ENCODE data around the gene TCF15. TPM values are rescaled to one million over a fixed set of nuclear protein-coding genes. Genes with fewer than 3 reads are reported as not detected.
"Not testable (repeated sequence)": the region's sequence is repeated elsewhere in the genome, so short reads cannot be mapped to it uniquely, and the experiment has no call there.

Gene TCF15
- total RNA-seq, 2 experiments from 2014 or later = 0.23 TPM; not detected in 1

DNA sequence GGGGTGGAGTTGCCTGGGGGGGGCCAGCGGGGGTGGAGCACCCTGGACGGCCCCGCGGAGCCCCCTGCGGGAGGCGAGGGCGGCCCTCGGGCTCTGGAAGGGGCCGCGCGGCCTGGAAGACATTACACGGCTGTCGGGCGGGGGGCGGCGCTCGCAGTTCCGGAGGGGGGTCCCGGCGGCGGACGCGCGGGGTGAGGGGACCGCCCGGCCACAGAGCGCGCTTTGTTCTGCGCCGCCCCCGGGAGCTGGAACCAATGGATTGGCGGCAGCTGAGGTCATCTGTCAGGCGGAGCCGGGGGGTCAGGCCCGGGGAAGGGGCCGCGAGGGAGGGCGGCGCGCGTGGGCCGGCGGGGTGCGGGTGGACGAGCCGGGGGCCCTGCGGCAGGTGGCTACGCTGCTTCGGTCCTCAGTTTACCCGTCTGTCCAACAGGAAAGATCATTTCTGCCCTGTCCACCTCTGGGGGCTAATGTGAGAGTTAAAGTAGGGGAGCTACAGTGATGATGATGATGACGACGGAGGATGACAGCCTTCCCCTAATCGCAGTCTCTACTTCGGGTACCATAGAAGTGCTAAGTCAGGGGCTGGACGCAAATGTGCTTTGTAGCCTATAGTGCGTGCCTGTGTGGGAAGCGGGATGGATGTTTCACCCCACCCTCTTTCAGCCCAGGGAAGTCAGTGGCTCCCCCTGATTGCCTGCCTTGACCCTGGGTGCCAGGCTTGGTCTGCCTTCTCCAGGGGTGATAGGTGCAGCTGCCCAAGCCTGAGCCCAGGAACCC, 32.5 kb upstream of the TCF15 start:
- H3K27ac Mint-ChIP-seq = no peak overlapping the region
- H3K9me3 Mint-ChIP-seq = no peaks in the 10 kb centered on the region
- CTCF ChIA-PET = interaction anchor here (1.4 kb wide), 1 partner anchor 80 kb away, joined by 3 read pairs; no protein-coding TSS in a partner anchor
- peaks cover 11% of the 10 kb centered on the region for H3K4me1 Mint-ChIP-seq (ENCODE audit: low read depth)
- intact Hi-C loops (cut with micrococcal nuclease) = no loop called here
- peaks cover 16% of the 10 kb centered on the region for H3K27me3 Mint-ChIP-seq
- peaks cover 4% of the 10 kb centered on the region for H3K36me3 Mint-ChIP-seq (ENCODE audit: low read depth)
- POLR2A ChIA-PET = no interaction called here
- TF ChIP-seq, protein P1, sequence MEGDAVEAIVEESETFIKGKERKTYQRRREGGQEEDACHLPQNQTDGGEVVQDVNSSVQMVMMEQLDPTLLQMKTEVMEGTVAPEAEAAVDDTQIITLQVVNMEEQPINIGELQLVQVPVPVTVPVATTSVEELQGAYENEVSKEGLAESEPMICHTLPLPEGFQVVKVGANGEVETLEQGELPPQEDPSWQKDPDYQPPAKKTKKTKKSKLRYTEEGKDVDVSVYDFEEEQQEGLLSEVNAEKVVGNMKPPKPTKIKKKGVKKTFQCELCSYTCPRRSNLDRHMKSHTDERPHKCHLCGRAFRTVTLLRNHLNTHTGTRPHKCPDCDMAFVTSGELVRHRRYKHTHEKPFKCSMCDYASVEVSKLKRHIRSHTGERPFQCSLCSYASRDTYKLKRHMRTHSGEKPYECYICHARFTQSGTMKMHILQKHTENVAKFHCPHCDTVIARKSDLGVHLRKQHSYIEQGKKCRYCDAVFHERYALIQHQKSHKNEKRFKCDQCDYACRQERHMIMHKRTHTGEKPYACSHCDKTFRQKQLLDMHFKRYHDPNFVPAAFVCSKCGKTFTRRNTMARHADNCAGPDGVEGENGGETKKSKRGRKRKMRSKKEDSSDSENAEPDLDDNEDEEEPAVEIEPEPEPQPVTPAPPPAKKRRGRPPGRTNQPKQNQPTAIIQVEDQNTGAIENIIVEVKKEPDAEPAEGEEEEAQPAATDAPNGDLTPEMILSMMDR (IDR thresholded peaks at IDR 0.05) = no peak
- H3K4me3 Mint-ChIP-seq = no peak overlapping the region
- DNase-seq (no peak), ATAC-seq (no peak)

DNA sequence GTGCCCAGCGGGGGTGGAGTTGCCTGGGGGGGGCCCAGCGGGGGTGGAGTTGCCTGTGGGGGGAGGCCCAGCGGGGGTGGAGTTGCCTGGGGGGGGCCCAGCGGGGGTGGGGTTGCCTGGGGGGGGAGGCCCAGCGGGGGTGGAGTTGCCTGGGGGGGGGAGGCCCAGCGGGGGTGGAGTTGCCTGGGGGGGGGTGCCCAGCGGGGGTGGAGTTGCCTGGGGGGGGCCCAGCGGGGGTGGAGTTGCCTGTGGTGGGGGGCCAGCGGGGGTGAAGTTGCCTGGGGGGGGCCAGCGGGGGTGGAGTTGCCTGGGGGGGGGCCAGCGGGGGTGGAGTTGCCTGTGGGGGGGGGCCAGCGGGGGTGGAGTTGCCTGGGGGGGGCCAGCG, 31.9 kb upstream of the TCF15 start:
- CTCF ChIA-PET = interaction anchor here (1.0 kb wide), 1 partner anchor 39 kb away, joined by 4 read pairs; no protein-coding TSS in a partner anchor
- POLR2A ChIA-PET = not testable (repeated sequence)

DNA sequence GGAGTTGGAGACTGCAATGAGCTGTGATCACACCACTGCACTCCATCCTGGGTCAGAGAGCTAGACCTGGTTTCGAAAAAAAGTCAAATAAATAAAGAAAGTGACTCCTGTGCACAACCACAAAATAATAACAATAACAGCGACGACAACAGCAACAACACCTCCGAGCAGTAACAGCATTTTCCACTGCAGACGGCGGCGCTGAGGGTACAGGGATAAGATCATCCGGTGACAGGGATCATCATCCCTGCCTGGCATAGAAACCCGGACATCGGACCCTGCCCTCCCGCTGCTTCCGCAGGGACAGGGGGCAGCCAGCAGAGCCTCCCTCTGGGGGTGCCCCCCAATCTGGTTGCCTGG, 31.4 kb upstream of the TCF15 start:
- no peak overlapping the region for H3K27ac Mint-ChIP-seq
- no peak overlapping the region for H3K4me3 Mint-ChIP-seq
- H3K36me3 Mint-ChIP-seq (ENCODE audit: low read depth) = no peaks in the 10 kb centered on the region
- ChIA-PET CTCF (interaction anchor here (1.0 to 2.0 kb wide), 3 partner anchors 26 to 63 kb away, joined by 3 to 5 read pairs (median 4); no protein-coding TSS in a partner anchor), POLR2A (no interaction called here)
- H3K4me1 Mint-ChIP-seq (ENCODE audit: low read depth) = peaks cover 11% of the 10 kb centered on the region
- DNase-seq = no peak
- peaks cover 16% of the 10 kb centered on the region for H3K27me3 Mint-ChIP-seq
- intact Hi-C loops (cut with micrococcal nuclease) = no loop called here
- H3K9me3 Mint-ChIP-seq = no peaks in the 10 kb centered on the region
- TF ChIP-seq, protein P1 (IDR thresholded peaks at IDR 0.05) = no peak
- ATAC-seq = no peak

More for the DNA sequence above, 31.9 kb upstream of the TCF15 start:
- H3K27ac Mint-ChIP-seq; DNase-seq; H3K4me3 Mint-ChIP-seq; intact Hi-C loops (cut with micrococcal nuclease); H3K36me3 Mint-ChIP-seq (ENCODE audit: low read depth); H3K9me3 Mint-ChIP-seq; ATAC-seq: not testable (repeated sequence)
- Mint-ChIP-seq H3K4me1 (ENCODE audit: low read depth) (peaks cover 11% of the 10 kb centered on the region), H3K27me3 (peaks cover 16% of the 10 kb centered on the region)

DNA sequence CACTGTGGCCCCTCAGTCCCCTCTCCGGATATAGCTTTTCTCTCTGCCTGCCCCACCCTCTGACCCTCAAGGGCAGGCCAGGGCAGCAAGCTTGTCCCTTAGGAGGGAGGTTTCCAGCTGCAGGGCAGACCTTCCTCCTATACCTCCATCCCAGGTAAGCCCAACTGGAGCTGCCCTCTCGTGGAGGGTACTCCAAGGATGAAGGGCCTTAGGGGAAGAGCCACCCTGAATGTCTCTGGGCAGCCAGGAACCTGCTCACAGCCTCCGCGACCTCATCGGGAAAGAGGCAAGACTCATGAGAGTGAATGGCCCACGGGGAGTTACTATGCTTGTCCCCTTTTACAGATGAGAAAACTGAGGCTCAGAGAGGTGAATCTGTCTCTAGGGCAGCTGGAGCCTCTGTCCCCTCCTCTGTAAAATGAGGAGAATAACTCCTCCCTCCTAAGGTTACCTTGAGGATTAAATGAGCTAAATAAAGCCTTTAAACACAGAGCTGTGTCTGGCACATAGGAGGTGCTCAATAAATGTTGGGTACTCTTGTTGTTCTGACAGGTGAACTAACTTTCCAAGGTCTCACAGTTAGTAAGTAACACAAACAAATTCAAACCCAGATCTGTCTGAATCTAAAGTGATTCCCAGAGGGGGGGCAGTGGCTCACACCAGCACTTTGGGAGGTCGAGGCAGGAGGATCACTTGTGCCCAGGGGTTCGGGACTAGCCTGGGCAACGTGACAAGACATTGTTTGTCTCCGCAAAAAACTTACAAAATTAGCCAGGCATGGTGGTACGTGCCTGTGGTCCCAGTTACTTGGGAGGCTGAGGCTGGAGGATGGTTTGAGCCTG, 30.8 kb upstream of the TCF15 start:
- ChIA-PET CTCF (interaction anchor here (1.0 to 2.0 kb wide), 3 partner anchors 27 to 63 kb away, joined by 3 to 5 read pairs (median 4); no protein-coding TSS in a partner anchor), POLR2A (no interaction called here)
- intact Hi-C loops (cut with micrococcal nuclease) = no loop called here
- peaks cover 11% of the 10 kb centered on the region for H3K4me1 Mint-ChIP-seq (ENCODE audit: low read depth)
- H3K27ac Mint-ChIP-seq = no peak overlapping the region
- H3K27me3 Mint-ChIP-seq = peaks cover 16% of the 10 kb centered on the region
- no peak for ATAC-seq
- DNase-seq = no peak
- H3K9me3 Mint-ChIP-seq = no peaks in the 10 kb centered on the region
- no peaks in the 10 kb centered on the region for H3K36me3 Mint-ChIP-seq (ENCODE audit: low read depth)
- H3K4me3 Mint-ChIP-seq = no peak overlapping the region
- TF ChIP-seq, protein P1 (IDR thresholded peaks at IDR 0.05) = no peak

DNA sequence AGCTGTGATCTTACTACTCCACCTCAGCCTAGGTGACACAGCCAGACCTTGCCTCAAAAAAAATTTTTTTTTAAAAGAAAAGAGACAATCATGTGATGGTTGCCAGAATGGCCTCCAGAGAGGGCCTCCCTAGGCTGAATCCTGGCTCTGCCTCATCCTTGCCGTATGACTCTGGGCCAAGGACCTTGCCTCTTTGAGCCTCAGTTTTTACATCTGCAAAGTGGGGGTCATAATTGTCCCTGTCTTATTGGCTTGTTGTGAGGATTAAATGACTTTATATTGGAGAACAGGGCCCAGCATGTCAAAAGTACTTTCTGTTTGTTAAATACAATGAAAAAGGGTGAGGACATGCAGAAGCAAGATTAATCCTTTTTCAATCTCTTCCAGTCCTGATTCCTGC, 28.5 kb upstream of the TCF15 start:
- Mint-ChIP-seq H3K27ac (no peak overlapping the region), H3K9me3 (no peaks in the 10 kb centered on the region), H3K36me3 (ENCODE audit: low read depth) (no peaks in the 10 kb centered on the region), H3K4me1 (ENCODE audit: low read depth) (peaks cover 8% of the 10 kb centered on the region), H3K27me3 (peaks cover 16% of the 10 kb centered on the region), H3K4me3 (no peak overlapping the region)
- ChIA-PET POLR2A (interaction anchor here (0.6 kb wide), 1 partner anchor 10 kb away, joined by 3 read pairs; no protein-coding TSS in a partner anchor), CTCF (interaction anchor here (1.4 kb wide), 1 partner anchor 14 kb away, joined by 3 read pairs; the partner anchor contains the start of gene SRXN1)
- DNase-seq (no peak), ATAC-seq (no peak)
- intact Hi-C loops (cut with micrococcal nuclease) = no loop called here
- TF ChIP-seq, protein P1 (IDR thresholded peaks at IDR 0.05) = no peak

All from activated CD8-positive, alpha-beta T cell treated with anti-CD3 and anti-CD28 coated beads for 36 hours (primary cell).